Measurements from ENCODE around the gene HIPK2.

GRCh38 chr7:139725858-139726484 lies 51.8 kb downstream of the HIPK2 start:
- no peak for TF ChIP-seq POLR2AphosphoS5 (IDR thresholded peaks at IDR 0.05)
- no peak for TF ChIP-seq POLR2A (IDR thresholded peaks at IDR 0.05)
